Omental fat pad (tissue), 4 donors: ENCODE results near the gene ULK1. TPM values are rescaled to one million over a fixed set of nuclear protein-coding genes. Genes with fewer than 3 reads are reported as not detected.
"Not testable (repeated sequence)": the region's sequence is repeated elsewhere in the genome, so short reads cannot be mapped to it uniquely, and the experiment has no call there.

Experiments used
- ATAC-seq: fragments of 150-250 bp; one replicate; pipeline ENCODE4 v1.9.1; 2016; ENCODE audit warnings: mild to moderate bottlenecking, moderate library complexity; ENCODE audit not compliant: low FRiP score
- DNase-seq: peaks from one replicate; pipeline ENCODE4 v3.0.0-alpha.2; 2019; ENCODE audit warnings: low spot score
- CTCF ChIP-seq, 3 donors: fragments of 450-650 bp; IDR thresholded peaks; one replicate each; pipeline ENCODE4 v1.5.1; 2016 to 2017; ENCODE audit warnings: antibody characterized with exemption in 3 of 3, mild to moderate bottlenecking in 3 of 3, moderate library complexity in 2 of 3
- total RNA-seq, 4 donors: library from RNA; depleted of rRNA; stranded (reverse); fragments of >200 nt; gene quantifications; one replicate each; pipeline ENCODE4 v1.1.0, GENCODE V29; 2016

The ULK1 gene
- total RNA-seq, 4 donors from 2014 or later: 7.7 to 24.4 (median 9.4) TPM

DNA sequence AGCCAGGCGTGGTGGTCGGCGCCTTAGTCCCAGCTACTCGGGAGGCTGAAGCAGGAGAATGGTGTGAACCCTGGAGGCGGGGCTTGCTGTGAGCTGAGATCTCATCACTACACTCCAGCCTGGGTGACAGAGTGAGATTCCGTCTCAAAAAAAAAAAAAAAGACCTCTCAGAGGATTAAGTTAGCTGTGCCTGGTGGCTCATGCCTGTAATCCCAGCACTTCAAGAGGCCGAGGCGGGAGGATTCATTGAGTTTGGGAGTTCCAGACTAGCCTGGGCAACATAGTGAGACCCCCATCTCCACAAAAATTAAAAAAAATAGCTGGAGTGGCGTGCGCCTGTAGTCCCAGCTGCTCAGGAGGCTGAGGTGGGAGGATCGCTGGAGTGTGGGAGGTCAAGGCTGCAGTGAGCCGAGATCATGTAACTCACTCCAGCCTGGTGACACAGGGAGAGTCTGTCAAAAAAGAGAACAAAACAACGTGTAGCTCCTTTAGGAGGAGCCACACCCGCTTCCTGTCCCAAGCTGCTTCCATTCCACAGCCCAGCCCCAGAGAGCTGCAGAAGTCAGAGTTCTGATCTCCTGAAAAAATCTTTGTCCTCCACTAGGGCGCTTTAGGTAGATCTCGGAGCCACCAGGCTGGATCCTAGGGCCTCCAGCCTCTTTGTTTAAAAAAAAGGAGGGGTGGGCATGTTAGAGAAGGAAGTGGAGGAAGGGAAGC lies 11.5 kb upstream of the ULK1 start:
- no peak for TF ChIP-seq CTCF (IDR thresholded peaks at IDR 0.05)
- no peak for ATAC-seq
- DNase-seq: no peak

DNA sequence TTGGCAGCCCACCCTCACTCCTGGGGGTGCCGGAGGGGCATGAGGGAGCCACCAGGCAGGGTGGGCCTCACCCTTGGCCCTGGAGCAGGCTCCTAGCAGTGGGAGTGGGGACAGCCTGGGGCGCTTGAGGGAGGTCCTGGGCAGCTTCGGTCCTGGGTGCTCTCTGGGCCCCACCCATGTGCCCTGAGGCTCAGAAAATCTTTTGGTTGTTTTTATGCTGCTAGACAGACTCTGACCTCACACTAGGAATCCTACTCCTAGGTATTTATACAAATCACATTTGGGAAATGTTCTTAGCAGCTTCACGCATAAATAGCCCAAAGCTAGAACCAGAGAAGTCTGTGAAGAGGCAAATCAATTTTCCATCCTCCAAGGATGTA lies 10.9 kb upstream of the ULK1 start:
- TF ChIP-seq CTCF (IDR thresholded peaks at IDR 0.05): no peak
- DNase-seq (no peak), ATAC-seq (no peak)

GRCh38 chr12:131885076-131885475 lies 9.3 kb upstream of the ULK1 start:
- ATAC-seq: not testable (repeated sequence)

GRCh38 chr12:131885543-131886057 lies 8.8 kb upstream of the ULK1 start:
- DNase-seq (no peak), ATAC-seq (no peak)
- TF ChIP-seq CTCF (IDR thresholded peaks at IDR 0.05): no peak

More at GRCh38 chr12:131885076-131885475, 9.3 kb upstream of the ULK1 start:
- not testable (repeated sequence) for DNase-seq

DNA sequence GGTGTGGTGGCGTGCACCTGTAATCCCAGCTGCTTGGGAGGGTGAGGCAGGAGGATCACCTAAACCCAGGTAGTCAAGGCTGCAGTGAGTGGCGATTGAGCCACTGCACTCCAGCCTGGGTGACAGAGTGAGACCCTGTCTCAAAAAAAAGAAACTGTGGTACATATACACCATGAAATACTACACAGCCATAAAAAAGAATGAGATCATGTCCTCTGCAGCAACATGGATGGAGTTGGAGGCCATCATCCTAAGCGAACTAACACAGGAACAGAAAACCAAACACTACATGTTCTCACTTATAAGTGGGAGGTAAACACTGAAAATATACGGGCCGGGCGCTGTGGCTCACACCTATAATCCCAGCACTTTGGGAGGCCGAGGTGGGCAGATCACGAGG lies 2.7 kb upstream of the ULK1 start:
- not testable (repeated sequence) for DNase-seq, ATAC-seq

- no peak for TF ChIP-seq CTCF (IDR thresholded peaks at IDR 0.05)
- no peak for ATAC-seq
- DNase-seq: no peak
Measured at GRCh38 chr12:131892711-131893604, 1.5 kb upstream of the ULK1 start.

DNA sequence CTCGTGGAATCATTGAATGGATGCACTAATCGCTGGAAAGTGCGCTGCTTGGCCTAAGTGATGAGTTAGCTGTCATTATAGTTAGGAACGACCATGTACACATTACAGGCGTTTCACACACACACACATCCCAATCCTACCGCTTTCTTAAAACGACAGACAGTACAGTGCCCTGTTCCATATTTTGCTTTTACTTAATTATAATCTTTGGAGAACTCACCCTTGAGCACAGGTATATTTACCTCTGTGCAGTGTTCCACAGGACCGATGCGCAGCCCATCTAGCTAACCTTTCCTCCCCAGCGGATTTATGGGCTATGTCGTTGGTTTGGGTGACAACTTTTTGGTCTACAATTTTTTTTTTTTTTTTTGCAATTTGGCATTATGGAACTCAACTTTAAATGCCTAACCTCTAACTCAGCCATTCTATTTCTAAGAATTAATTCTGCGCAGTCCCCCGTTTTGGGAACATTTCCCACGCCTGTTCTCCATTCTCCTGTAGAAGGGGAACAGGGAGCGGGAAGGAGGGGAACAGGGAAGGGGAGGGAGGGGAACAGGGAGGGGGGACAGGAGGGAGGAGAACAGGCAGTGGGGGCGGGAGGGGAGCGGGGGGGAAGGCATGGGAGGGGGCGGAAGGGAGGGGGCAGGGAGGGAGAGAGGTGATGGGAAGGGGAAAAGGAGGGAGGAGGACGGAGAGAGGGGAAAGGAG lies 663 bp upstream of the ULK1 start:
- ATAC-seq: no peak
- DNase-seq: no peak
- TF ChIP-seq CTCF (IDR thresholded peaks at IDR 0.05): no peak
